PC-9 (cell line): Measurements from ENCODE around the gene FSIP1. TPM values are rescaled to one million over a fixed set of nuclear protein-coding genes. Genes with fewer than 3 reads are reported as not detected.

Source experiments
- BruUV-seq: library from RNA; stranded (reverse); fragments of 400-500 nt; replicated peaks from 2 replicates; lab custom pipeline; 2021; lab: Mats Ljungman, UMichigan
- CTCF ChIA-PET: fragments of 300-600 bp; sonication (Branson Sonifier 250); formaldehyde crosslinking; loops from one replicate; lab custom pipeline; 2022; ENCODE audit warnings: antibody characterized with exemption; lab: Charles Lee
- POLR2A ChIA-PET: fragments of 300-600 bp; sonication (Branson Sonifier 250); formaldehyde crosslinking; loops from one replicate; lab custom pipeline; 2022; ENCODE audit warnings: antibody characterized with exemption; ENCODE audit not compliant: unreplicated experiment; lab: Charles Lee
- DNase-seq, 2 experiments: peaks; one replicate each; pipeline versions ENCODE4 v3.0.0 to v3.0.0-alpha.2; 2015 to 2022; ENCODE audit warnings: mixed read lengths in 1 of 2
- H2AFZ ChIP-seq: fragments of 200-600 bp; sonication (generic); 2 replicates; pipeline ENCODE4 v1.8.1; 2017; ENCODE audit warnings: antibody characterized with exemption
- H3F3A ChIP-seq: fragments of 200-600 bp; sonication (generic); 2 replicates; pipeline ENCODE4 v1.8.1; 2017; ENCODE audit warnings: antibody characterized with exemption, mild to moderate bottlenecking, low read depth; ENCODE audit not compliant: insufficient read depth
- H3K27ac ChIP-seq: fragments of 200-600 bp; sonication (generic); 2 replicates; pipeline ENCODE4 v1.6.1; 2016; ENCODE audit warnings: mixed run types
- H3K27me3 ChIP-seq: fragments of 200-600 bp; sonication (generic); 2 replicates; pipeline ENCODE4 v1.6.1; 2016; ENCODE audit warnings: low read depth, mixed run types; ENCODE audit not compliant: insufficient read depth
- H3K36me3 ChIP-seq: fragments of 200-600 bp; sonication (generic); 2 replicates; pipeline ENCODE4 v1.6.1; 2016; ENCODE audit warnings: low read depth, mixed run types
- H3K4me1 ChIP-seq: fragments of 200-600 bp; sonication (generic); replicated peaks from 2 replicates; pipeline ENCODE4 v1.6.1; 2016; ENCODE audit warnings: mixed run types; ENCODE audit not compliant: insufficient read depth
- H3K4me2 ChIP-seq: fragments of 200-600 bp; sonication (generic); 2 replicates; pipeline ENCODE4 v1.6.1; 2017; ENCODE audit warnings: mixed run types
- H3K4me3 ChIP-seq: fragments of 200-600 bp; sonication (generic); 2 replicates; pipeline ENCODE4 v1.6.1; 2016; ENCODE audit warnings: mixed run types
- H3K79me2 ChIP-seq: fragments of 200-600 bp; sonication (generic); 2 replicates; pipeline ENCODE4 v1.6.1; 2017; ENCODE audit warnings: low read depth, mixed run types
- H3K9me2 ChIP-seq: fragments of 200-600 bp; sonication (generic); 2 replicates; pipeline ENCODE4 v1.8.1; 2017; ENCODE audit warnings: mild to moderate bottlenecking; ENCODE audit not compliant: insufficient read depth
- H3K9me3 ChIP-seq: fragments of 200-600 bp; sonication (generic); 2 replicates; pipeline ENCODE4 v1.8.1; 2016; ENCODE audit warnings: low read depth; ENCODE audit not compliant: insufficient read depth
- H4K20me1 ChIP-seq: fragments of 200-600 bp; sonication (generic); 2 replicates; pipeline ENCODE4 v1.8.1; 2017; ENCODE audit not compliant: insufficient read depth
- EZH2 ChIP-seq: fragments of 200-600 bp; sonication (generic); IDR thresholded peaks from 2 replicates; pipeline ENCODE4 v1.8.0; 2017; ENCODE audit warnings: antibody characterized with exemption, low read depth
- intact Hi-C: fragments of 100-400 bp; cut with micrococcal nuclease; formaldehyde crosslinking; loops from one replicate; pipeline ENCODE4 v1.10.0; 2022; ENCODE audit not compliant: unreplicated experiment
- total RNA-seq: library from RNA; stranded (reverse); gene quantifications from 2 replicates; pipeline ENCODE4 v1.2.3, GENCODE V29; 2021
- TF ChIP-seq, protein P1 (sequence below): fragments of 200-600 bp; sonication (generic); conservative IDR thresholded peaks from 2 replicates; pipeline ENCODE4 v1.6.1; 2017; ENCODE audit warnings: mixed run types, antibody characterized with exemption, mild to moderate bottlenecking, moderate library complexity

The FSIP1 gene
- total RNA-seq, 1 experiment from 2014 or later = 1.2 TPM

DNA sequence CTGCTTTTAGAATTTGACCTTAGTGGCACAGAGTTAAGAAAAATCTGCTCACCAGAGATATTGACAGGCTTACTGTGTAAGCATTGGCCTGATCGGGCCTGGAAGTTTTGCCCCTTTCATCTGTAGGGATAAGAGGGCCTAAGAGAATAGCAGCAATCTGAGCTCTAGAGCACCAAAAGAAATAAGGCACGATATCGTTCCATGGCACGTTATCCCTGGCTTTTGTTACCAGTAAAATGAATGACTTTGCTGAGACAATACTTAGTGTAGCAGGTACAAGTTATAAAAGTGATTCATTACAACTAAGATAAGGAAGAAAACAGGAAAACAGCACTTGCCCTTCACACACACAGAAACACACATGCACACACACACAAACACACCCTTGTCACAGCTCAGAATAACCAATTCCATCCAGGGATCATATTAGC lies 196.8 kb downstream of the FSIP1 start:
- no TSS peak for BruUV-seq
- intact Hi-C loops = no loop called here
- peaks cover 11% of the 10 kb centered on the region; the same call in 1 of the 2 replicates for H3K4me1 ChIP-seq
- DNase-seq = no peak
- H3F3A ChIP-seq = no peaks in the 10 kb centered on the region; the same call in 1 of the 2 replicates
- H3K27me3 ChIP-seq = no peaks in the 10 kb centered on the region
- no peak overlapping the region for H3K4me2 ChIP-seq
- peaks cover 20% of the 10 kb centered on the region for H3K79me2 ChIP-seq
- no peaks in the 10 kb centered on the region; the same call in 1 of the 2 replicates for H4K20me1 ChIP-seq
- no peak overlapping the region for H3K4me3 ChIP-seq
- H2AFZ ChIP-seq = no peak overlapping the region
- H3K36me3 ChIP-seq = peaks cover 21% of the 10 kb centered on the region
- TF ChIP-seq EZH2 = no peak
- TF ChIP-seq, protein P1, sequence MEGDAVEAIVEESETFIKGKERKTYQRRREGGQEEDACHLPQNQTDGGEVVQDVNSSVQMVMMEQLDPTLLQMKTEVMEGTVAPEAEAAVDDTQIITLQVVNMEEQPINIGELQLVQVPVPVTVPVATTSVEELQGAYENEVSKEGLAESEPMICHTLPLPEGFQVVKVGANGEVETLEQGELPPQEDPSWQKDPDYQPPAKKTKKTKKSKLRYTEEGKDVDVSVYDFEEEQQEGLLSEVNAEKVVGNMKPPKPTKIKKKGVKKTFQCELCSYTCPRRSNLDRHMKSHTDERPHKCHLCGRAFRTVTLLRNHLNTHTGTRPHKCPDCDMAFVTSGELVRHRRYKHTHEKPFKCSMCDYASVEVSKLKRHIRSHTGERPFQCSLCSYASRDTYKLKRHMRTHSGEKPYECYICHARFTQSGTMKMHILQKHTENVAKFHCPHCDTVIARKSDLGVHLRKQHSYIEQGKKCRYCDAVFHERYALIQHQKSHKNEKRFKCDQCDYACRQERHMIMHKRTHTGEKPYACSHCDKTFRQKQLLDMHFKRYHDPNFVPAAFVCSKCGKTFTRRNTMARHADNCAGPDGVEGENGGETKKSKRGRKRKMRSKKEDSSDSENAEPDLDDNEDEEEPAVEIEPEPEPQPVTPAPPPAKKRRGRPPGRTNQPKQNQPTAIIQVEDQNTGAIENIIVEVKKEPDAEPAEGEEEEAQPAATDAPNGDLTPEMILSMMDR = no peak
- no peak overlapping the region for H3K27ac ChIP-seq
- H3K9me3 ChIP-seq = no peaks in the 10 kb centered on the region
- POLR2A ChIA-PET = interaction anchor here (0.6 to 0.7 kb wide), 4 partner anchors 8 to 444 kb away, joined by 3 to 5 read pairs (median 4); no protein-coding TSS in a partner anchor
- no peaks in the 10 kb centered on the region for H3K9me2 ChIP-seq
- CTCF ChIA-PET = interaction anchor here (0.6 kb wide), 1 partner anchor 159 kb away, joined by 3 read pairs; no protein-coding TSS in a partner anchor

DNA sequence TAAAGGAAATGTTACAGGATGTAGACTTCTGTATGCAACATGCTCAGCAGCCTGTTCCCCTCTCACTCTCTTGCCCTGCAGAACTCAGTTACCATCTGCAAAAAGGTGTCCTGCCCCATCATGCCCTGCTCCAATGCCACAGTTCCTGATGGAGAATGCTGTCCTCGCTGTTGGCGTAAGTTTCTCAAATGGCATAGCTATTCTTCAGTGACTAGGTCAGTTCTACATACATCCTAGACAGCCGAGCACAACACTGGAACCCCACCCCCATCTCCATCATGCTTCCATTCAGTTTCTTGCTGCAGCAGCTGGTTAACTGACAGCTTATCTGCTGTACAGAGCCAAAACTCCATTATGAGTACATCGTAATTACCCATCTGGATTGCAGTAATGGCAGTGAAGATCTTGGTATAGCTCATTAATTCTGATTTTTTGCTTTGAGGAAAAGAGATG lies 197.2 kb downstream of the FSIP1 start:
- Histone ChIP-seq H2AFZ (no peak overlapping the region), H3K27me3 (no peaks in the 10 kb centered on the region), H3K4me1 (peaks cover 11% of the 10 kb centered on the region; the same call in 1 of the 2 replicates), H3K36me3 (peaks cover 21% of the 10 kb centered on the region), H3K4me2 (no peak overlapping the region), H3K79me2 (peaks cover 20% of the 10 kb centered on the region), H3K9me2 (no peaks in the 10 kb centered on the region), H3K4me3 (no peak overlapping the region), H3F3A (no peaks in the 10 kb centered on the region; the same call in 1 of the 2 replicates), H3K9me3 (no peaks in the 10 kb centered on the region), H3K27ac (no peak overlapping the region), H4K20me1 (no peaks in the 10 kb centered on the region; the same call in 1 of the 2 replicates)
- CTCF ChIA-PET = interaction anchor here (0.6 kb wide), 1 partner anchor 159 kb away, joined by 3 read pairs; no protein-coding TSS in a partner anchor
- intact Hi-C loops = no loop called here
- no peak for DNase-seq
- POLR2A ChIA-PET = interaction anchor here (0.6 to 0.7 kb wide), 3 partner anchors 9 to 403 kb away, joined by 3 to 5 read pairs (median 4); no protein-coding TSS in a partner anchor
- BruUV-seq = no TSS peak
- TF ChIP-seq, protein P1 = no peak
- no peak for TF ChIP-seq EZH2

DNA sequence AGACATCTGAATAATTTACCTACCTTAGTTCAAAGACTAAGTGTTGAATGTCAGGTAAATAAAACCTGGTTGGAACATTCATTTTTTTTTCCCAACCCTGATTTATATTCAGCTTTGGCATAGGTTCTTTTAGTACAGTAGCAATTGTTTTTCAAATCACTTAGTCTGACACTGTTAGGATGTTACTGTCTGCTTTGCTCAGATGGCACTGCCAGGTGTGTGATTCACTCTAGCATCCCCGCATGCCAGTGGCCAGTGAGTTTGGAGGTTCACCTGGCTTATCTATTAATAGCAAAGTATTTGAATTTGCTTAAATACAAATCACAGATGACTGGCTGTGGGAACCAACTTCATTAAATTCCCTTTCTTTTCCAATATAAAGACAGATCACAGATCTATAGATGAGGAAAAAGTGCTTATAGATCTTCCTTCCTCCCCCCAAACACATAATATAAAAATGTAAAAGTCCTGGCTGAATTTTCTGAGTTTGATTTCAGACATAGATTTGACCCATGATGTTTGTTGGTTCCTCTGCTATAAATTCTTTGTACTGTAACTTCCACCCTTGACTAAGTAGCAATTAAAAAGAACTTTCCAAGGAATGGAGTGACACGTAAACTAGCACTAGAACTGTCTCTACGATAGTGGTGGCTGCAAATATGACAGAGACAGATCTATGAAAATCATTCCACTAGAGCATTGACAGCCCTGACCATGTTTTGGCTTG lies 197.8 kb downstream of the FSIP1 start:
- Histone ChIP-seq H4K20me1 (no peaks in the 10 kb centered on the region; the same call in 1 of the 2 replicates), H3K4me2 (no peak overlapping the region), H3K79me2 (peaks cover 20% of the 10 kb centered on the region), H3K4me1 (peaks cover 11% of the 10 kb centered on the region; the same call in 1 of the 2 replicates), H3K27ac (no peak overlapping the region), H2AFZ (no peak overlapping the region), H3F3A (no peaks in the 10 kb centered on the region), H3K9me3 (no peaks in the 10 kb centered on the region), H3K36me3 (peaks cover 21% of the 10 kb centered on the region), H3K4me3 (no peak overlapping the region), H3K27me3 (no peaks in the 10 kb centered on the region), H3K9me2 (no peaks in the 10 kb centered on the region)
- intact Hi-C loops = loop anchor here (5.0 kb wide), 2 partner anchors 172 to 588 kb away; no protein-coding TSS in a partner anchor
- no TSS peak for BruUV-seq
- POLR2A ChIA-PET = interaction anchor here (0.7 kb wide), 3 partner anchors 393 to 460 kb away, joined by 3 to 5 read pairs (median 4); no protein-coding TSS in a partner anchor
- no peak for TF ChIP-seq EZH2
- TF ChIP-seq, protein P1 = no peak
- CTCF ChIA-PET = interaction anchor here (0.9 kb wide), 1 partner anchor 172 kb away, joined by 4 read pairs; no protein-coding TSS in a partner anchor
- DNase-seq = no peak
